HuH-7.5 (cell line): Measurements from ENCODE around the gene SMAD6.
"Not testable (repeated sequence)": the region's sequence is repeated elsewhere in the genome, so short reads cannot be mapped to it uniquely, and the experiment has no call there.

ENCODE experiments used
- DNase-seq: peaks from one replicate; pipeline ENCODE4 v3.0.0; 2011; ENCODE audit warnings: low spot score

SMAD6 gene

DNA sequence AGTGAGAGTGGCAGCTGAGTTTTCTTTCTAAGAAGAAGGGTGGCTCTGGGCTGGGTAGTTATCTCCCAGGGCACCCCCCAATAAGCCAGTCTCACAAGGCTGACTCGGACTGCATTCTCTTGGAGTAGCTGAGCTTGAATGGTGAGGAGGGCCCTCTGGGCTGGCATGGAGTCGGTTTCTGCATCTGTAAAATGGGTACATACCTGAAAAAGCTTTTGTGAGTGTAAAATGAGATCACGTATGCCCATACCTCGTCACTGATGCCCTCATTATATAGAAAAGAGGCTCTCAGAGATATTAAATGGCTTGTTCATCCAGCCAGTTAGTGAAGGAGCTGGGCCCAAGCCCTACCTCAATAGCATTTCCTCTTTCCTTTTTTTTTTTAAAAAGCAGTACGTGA lies 41.2 kb downstream of the SMAD6 start:
- DNase-seq = no peak

DNA sequence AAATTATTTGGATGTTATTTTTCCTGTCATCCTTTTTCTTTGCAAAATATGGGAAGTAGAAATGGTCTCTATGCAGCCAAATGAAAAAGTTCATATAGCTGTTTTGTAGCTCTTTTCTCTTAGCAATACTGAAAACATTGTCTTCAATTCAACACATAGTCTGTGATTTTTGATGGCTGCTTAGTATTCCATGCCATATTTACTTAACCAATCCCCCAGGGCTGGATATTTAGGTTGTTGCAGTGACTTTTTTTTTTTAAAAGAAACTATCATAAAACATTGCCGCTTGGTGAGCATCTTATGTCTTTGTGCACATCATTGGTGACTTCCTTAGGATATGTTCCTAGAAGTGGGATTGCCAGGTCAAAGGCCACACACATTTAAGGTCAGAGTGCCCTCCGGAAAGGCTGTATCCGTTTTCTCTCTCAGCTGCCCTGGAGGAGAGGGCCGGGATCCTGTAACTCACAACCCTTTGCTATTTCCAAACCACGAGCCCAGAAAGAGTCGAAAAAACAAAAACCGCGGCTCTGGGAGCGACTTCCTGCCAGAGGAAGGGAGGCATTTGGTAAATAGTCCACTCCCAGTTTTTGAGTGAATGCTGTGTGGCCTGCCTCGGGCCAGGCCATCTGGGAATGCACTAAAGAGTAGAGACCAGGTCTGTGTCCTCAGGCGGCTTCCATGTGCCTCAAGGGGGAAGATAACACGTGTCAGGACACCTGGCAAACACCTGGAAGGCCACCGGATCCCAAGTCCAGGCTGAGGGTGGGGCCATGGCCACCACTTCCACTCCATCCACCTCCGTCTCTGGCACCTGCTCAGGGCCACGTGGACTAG lies 41.9 kb downstream of the SMAD6 start:
- no peak for DNase-seq

- no peak for DNase-seq
Observed at GRCh38 chr15:66744610-66745279, 42.7 kb downstream of the SMAD6 start.

GRCh38 chr15:66745530-66746230 lies 43.6 kb downstream of the SMAD6 start:
- DNase-seq = no peak

DNA sequence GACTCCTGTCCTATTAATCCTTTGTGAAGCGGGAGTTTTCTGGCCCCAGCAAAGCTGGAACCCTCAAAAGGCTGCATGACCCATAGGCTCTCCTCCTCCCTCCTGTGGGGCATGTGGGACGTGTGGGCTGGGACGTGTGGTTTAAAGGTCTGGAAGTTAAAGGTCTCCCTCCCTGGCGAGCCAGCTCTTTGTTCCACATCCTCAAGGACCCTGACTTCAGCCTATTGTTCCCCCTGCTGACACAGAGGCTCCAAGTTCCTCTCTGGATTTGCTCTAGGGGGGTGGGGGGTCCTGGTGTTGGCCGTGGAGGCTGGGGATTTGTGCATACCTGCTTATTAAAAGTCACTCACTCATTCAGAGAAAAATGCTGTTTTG lies 44.2 kb downstream of the SMAD6 start:
- no peak for DNase-seq

DNA sequence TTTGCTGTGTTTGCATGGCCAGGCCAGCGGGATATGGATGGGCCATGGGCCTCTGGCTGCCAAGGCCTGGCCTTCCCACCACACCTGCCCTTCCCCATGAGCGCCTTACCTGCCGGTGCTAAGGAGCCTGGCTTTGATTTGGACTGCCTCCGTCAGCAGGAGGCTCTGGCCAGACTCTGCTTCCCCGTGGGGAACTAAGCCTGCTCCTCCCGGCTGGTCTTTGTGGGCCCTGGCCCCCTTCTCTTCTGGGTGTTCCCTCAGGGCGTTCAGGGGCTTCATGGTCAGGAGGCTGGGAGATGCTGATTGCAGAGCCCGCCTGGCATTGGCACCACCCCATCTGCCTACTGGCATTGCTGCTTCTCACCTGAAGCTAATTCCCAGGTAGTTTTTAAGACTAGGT lies 45.2 kb downstream of the SMAD6 start:
- no peak for DNase-seq

DNA sequence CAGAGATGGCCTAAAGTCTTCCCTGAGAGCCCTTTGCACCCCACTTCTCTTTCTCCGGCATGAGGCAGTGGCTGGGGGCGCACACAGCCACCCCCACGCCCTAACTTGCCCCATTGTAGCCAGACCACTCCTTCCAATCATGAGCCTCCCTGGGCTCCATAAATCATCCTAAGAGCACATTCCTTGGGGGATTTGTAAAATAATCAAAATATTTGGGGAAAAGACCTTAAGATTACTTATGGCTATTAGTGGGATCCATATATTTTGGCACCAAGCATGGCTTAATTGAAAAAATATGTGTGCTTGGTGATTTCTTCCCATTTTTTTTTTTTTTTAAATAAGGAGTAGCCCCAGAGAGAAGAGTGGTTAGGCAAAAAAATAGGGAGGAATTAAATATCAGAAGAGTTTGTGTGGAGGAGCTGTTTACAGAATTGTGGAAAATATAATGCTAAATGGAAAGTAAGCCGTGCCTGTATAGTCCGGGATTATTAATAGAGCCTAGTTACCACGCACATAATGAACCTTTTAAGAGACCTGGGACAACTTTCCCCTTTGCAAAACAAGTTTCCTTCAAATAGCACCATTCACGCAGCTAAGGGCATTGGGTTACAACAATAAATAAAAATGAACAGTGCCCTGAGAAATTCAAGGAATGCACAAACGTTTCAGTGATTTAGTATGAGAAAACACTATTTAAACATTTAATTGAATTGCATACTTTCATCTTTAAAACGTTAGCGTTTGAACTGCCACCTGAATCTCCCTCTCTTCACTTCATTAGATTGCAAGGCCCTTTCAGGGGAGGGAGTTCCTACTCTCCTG lies 46.1 kb downstream of the SMAD6 start:
- DNase-seq = no peak

DNA sequence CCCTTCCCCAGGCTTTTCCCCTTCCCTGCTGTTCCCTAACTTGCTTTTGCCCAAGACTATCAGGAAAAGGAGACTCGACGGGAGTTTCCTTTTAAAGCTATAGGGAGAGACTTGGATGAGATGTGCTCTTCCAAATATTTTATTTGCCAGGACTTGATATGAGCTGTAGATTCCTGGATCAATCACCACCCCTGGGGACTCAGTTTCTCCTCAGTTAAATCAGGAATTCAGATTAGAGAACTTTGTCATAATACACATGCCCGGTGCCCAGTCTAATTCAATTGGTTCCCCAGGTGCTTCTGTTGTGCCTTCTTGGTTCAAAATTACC lies 46.6 kb downstream of the SMAD6 start:
- no peak for DNase-seq

GRCh38 chr15:66749841-66750575 lies 48.0 kb downstream of the SMAD6 start:
- no peak for DNase-seq

GRCh38 chr15:66750609-66751008 lies 48.6 kb downstream of the SMAD6 start:
- no peak for DNase-seq

- no peak for DNase-seq
Observed at GRCh38 chr15:66751579-66751978, 49.5 kb downstream of the SMAD6 start.

GRCh38 chr15:66752078-66752477 lies 50.0 kb downstream of the SMAD6 start:
- DNase-seq = no peak

GRCh38 chr15:66753687-66754377 lies 51.8 kb downstream of the SMAD6 start:
- no peak for DNase-seq

- no peak for DNase-seq
Observed at GRCh38 chr15:66754789-66755188, 52.8 kb downstream of the SMAD6 start.

- DNase-seq = no peak
Observed at GRCh38 chr15:66755298-66756068, 53.4 kb downstream of the SMAD6 start.

DNA sequence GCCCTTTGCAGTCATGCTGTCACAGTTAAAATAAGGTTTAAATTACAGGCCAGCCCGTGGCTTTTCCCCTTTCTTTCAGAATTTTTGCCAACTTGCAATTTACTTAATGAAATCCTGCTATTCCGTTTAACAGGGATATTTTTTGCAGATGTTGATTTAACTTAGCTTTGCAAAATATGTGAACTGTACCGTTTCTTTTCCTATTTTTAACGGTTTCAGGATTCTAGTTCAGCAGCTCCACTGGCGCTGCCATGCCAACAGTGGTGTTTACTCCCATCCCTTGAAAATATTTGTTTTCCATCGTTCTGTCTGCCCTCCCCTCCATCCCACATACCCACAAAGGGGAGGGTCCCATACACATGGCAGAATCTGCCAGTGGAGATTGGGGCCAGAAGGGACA lies 54.3 kb downstream of the SMAD6 start:
- DNase-seq = no peak

- no peak for DNase-seq
Observed at GRCh38 chr15:66757030-66757429, 55.0 kb downstream of the SMAD6 start.

- DNase-seq = no peak
Observed at GRCh38 chr15:66757521-66757920, 55.5 kb downstream of the SMAD6 start.

GRCh38 chr15:66758217-66758616 lies 56.2 kb downstream of the SMAD6 start:
- not testable (repeated sequence) for DNase-seq

GRCh38 chr15:66758844-66759243 lies 56.8 kb downstream of the SMAD6 start:
- no peak for DNase-seq
